ENCODE measurements around the gene ARID1A. TPM values are rescaled to one million over a fixed set of nuclear protein-coding genes. Genes with fewer than 3 reads are reported as not detected.
A peak's percentile ranks its signal among the peaks of the same experiment; 100 is the strongest.
"Not testable (repeated sequence)": the region's sequence is repeated elsewhere in the genome, so short reads cannot be mapped to it uniquely, and the experiment has no call there.

The ARID1A gene
- total and polyA plus RNA-seq, 2 experiments from 2014 or later: 8.2 to 13.4 TPM

DNA sequence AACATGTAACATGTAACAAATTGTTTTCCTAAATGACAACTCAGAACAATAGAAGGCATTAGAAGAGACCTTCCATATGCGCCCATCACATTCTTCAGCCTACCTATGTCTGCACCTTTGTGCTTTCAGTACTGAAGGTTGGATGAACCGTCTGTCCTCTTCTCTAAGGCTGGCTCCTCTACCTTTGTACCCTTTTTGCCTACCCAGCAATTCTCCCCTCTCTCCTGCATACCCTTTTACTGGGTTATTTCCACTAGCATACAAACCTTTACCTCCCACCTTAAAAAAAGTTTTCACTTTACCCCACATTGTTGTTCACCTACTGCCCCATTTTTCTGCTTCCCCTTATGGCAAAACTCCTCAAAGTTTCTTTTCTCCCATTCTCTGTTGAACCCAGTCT is 97.1 kb downstream of the ARID1A start:
- in situ Hi-C loops (cut with MboI): loop anchor here (5.0 kb wide), 1 partner anchor 186 kb away; no protein-coding TSS in a partner anchor
- H3K4me1 ChIP-seq (ENCODE audit: insufficient read depth): peaks cover 5% of the 10 kb centered on the region; the same call in 1 of the 2 replicates

DNA sequence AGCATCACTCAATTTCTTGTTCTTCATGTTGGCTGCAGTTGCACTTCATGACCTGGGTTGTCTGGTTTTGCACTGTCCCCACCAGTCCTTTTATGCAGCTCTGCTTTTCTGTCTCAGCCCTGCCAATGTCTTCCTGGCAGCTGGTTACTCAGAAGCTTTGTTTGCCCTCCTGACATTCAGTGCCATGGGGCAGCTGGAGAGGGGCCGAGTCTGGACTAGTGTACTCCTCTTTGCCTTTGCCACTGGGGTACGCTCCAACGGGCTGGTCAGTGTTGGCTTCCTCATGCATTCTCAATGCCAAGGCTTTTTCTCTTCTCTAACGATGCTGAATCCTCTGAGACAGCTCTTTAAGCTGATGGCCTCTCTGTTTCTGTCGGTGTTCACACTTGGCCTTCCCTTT is 98.6 kb downstream of the ARID1A start:
- Histone ChIP-seq H3K36me3 (ENCODE audit: low read depth) (peaks cover 7% of the 10 kb centered on the region; the same call in 1 of the 2 replicates), H3K79me2 (ENCODE audit: insufficient read depth) (peaks cover 9% of the 10 kb centered on the region; the same call in 1 of the 2 replicates), H4K20me1 (ENCODE audit: insufficient read depth) (no peaks in the 10 kb centered on the region), H3F3A (ENCODE audit: insufficient read depth) (peaks cover 7% of the 10 kb centered on the region), H3K4me1 (ENCODE audit: insufficient read depth) (peaks cover 8% of the 10 kb centered on the region), H3K4me3 (no peak overlapping the region), H2AFZ (no peak overlapping the region), H3K27ac (no peak overlapping the region), H3K4me2 (ENCODE audit: unreplicated experiment) (no peak overlapping the region), H3K9ac (no peak overlapping the region), H3K9me2 (ENCODE audit: insufficient read depth) (no peaks in the 10 kb centered on the region), H3K9me3 (ENCODE audit: low read depth) (no peaks in the 10 kb centered on the region), H3K27me3 (replicated peaks; ENCODE audit: insufficient read depth) (no peaks in the 10 kb centered on the region)
- in situ Hi-C loops (cut with MboI): loop anchor here (5.0 kb wide), 1 partner anchor 187 kb away; no protein-coding TSS in a partner anchor
- TF ChIP-seq EZH2phosphoT487 (IDR thresholded peaks at IDR 0.05; ENCODE audit: insufficient read depth, low read depth): no peak
- TF ChIP-seq EZH2 (IDR thresholded peaks at IDR 0.05; ENCODE audit: insufficient read depth, poor library complexity, severe bottlenecking): no peak
- WGBS, 2 experiments (ENCODE audit: low coverage in 1 of 2, low lambda C conversion rate in 2 of 2, missing lambda C conversion rate in 2 of 2): 81 to 88% methylated on average over 5 of the region's 5 CpGs
- DNase-seq: no peak

More for the DNA sequence above, 97.1 kb downstream of the ARID1A start:
- WGBS, 2 experiments (ENCODE audit: low coverage in 1 of 2, low lambda C conversion rate in 2 of 2, missing lambda C conversion rate in 2 of 2): 87 to 89% methylated on average over 2 of the region's 2 CpGs
- no peak for DNase-seq
- peaks cover 7% of the 10 kb centered on the region; the same call in 1 of the 2 replicates for H3K36me3 ChIP-seq (ENCODE audit: low read depth)
- no peak overlapping the region for H3K27ac ChIP-seq
- H3K4me3 ChIP-seq: no peak overlapping the region
- H4K20me1 ChIP-seq (ENCODE audit: insufficient read depth): no peaks in the 10 kb centered on the region
- no peaks in the 10 kb centered on the region for H3K9me3 ChIP-seq (ENCODE audit: low read depth)
- TF ChIP-seq EZH2phosphoT487 (IDR thresholded peaks at IDR 0.05; ENCODE audit: insufficient read depth, low read depth) (no peak), EZH2 (IDR thresholded peaks at IDR 0.05; ENCODE audit: insufficient read depth, poor library complexity, severe bottlenecking) (no peak)
- peaks cover 9% of the 10 kb centered on the region; the same call in 1 of the 2 replicates for H3K79me2 ChIP-seq (ENCODE audit: insufficient read depth)
- no peaks in the 10 kb centered on the region for H3K27me3 ChIP-seq (replicated peaks; ENCODE audit: insufficient read depth)
- H3K4me2 ChIP-seq (ENCODE audit: unreplicated experiment): no peak overlapping the region
- H2AFZ ChIP-seq: no peak overlapping the region
- no peak overlapping the region for H3K9ac ChIP-seq
- no peaks in the 10 kb centered on the region for H3K9me2 ChIP-seq (ENCODE audit: insufficient read depth)
- peaks cover 7% of the 10 kb centered on the region for H3F3A ChIP-seq (ENCODE audit: insufficient read depth)

DNA sequence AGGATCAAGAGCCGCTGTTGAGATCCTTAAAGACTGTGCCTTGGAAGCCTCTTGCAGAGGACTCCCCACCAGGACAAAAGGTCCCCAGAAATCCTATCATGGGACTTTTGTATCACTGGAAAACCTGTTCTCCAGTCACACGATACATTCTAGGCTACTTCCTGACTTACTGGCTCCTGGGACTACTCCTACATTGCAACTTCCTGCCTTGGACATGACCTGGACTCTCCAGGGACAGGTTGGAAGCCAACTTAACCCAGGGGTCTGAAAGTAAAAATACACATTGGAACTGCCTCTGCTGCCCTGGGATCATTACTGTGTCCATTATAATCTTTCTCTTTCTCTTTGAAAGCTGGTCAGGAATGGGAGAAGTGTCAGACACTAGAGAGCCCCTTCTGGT is 101.8 kb downstream of the ARID1A start:
- Histone ChIP-seq H4K20me1 (ENCODE audit: insufficient read depth) (no peaks in the 10 kb centered on the region), H3K4me3 (no peak overlapping the region), H3K27ac (no peak overlapping the region), H3K4me2 (ENCODE audit: unreplicated experiment) (no peak overlapping the region), H2AFZ (no peak overlapping the region), H3K36me3 (ENCODE audit: low read depth) (peaks cover 7% of the 10 kb centered on the region; the same call in 1 of the 2 replicates), H3K9ac (no peak overlapping the region), H3F3A (ENCODE audit: insufficient read depth) (peaks cover 17% of the 10 kb centered on the region), H3K27me3 (replicated peaks; ENCODE audit: insufficient read depth) (no peaks in the 10 kb centered on the region), H3K9me2 (ENCODE audit: insufficient read depth) (no peaks in the 10 kb centered on the region), H3K9me3 (ENCODE audit: low read depth) (no peaks in the 10 kb centered on the region), H3K79me2 (ENCODE audit: insufficient read depth) (no peaks in the 10 kb centered on the region), H3K4me1 (ENCODE audit: insufficient read depth) (peaks cover 20% of the 10 kb centered on the region)
- WGBS, 2 experiments (ENCODE audit: low coverage in 1 of 2, low lambda C conversion rate in 2 of 2, missing lambda C conversion rate in 2 of 2): 95 to 97% methylated on average over 2 of the region's 2 CpGs
- in situ Hi-C loops (cut with MboI): no loop called here
- no peak for DNase-seq
- TF ChIP-seq EZH2phosphoT487 (IDR thresholded peaks at IDR 0.05; ENCODE audit: insufficient read depth, low read depth): no peak
- TF ChIP-seq EZH2 (IDR thresholded peaks at IDR 0.05; ENCODE audit: insufficient read depth, poor library complexity, severe bottlenecking): no peak

GRCh38 chr1:26799479-26800142 is 103.8 kb downstream of the ARID1A start:
- 13 to 14% methylated on average over 5 of the region's 5 CpGs for whole genome bisulfite sequencing, 2 experiments (ENCODE audit: low coverage in 1 of 2, low lambda C conversion rate in 2 of 2, missing lambda C conversion rate in 2 of 2)

GRCh38 chr1:26803932-26804331 is 108.1 kb downstream of the ARID1A start:
- not testable (repeated sequence) for H3K9me2 ChIP-seq (ENCODE audit: insufficient read depth)
- WGBS, 2 experiments (ENCODE audit: low coverage in 1 of 2, low lambda C conversion rate in 2 of 2, missing lambda C conversion rate in 2 of 2): 94 to 100% methylated on average over 2 to 30 of the region's 36 CpGs
- H3K4me1 ChIP-seq (ENCODE audit: insufficient read depth): peaks cover 16% of the 10 kb centered on the region

More at GRCh38 chr1:26799479-26800142, 103.8 kb downstream of the ARID1A start:
- Histone ChIP-seq H3K4me3 (peak overlapping the region; percentile 53), H3K9ac (peak overlapping the region; percentile 39), H2AFZ (peak overlapping the region; percentile 44), H3K4me2 (ENCODE audit: unreplicated experiment) (peak overlapping the region; percentile 83), H4K20me1 (ENCODE audit: insufficient read depth) (no peaks in the 10 kb centered on the region), H3K9me3 (ENCODE audit: low read depth) (no peaks in the 10 kb centered on the region), H3F3A (ENCODE audit: insufficient read depth) (peaks cover 17% of the 10 kb centered on the region), H3K79me2 (ENCODE audit: insufficient read depth) (no peaks in the 10 kb centered on the region), H3K36me3 (ENCODE audit: low read depth) (peaks cover 5% of the 10 kb centered on the region; the same call in 1 of the 2 replicates), H3K27me3 (replicated peaks; ENCODE audit: insufficient read depth) (no peaks in the 10 kb centered on the region), H3K27ac (peak overlapping the region; percentile 65), H3K4me1 (ENCODE audit: insufficient read depth) (peaks cover 20% of the 10 kb centered on the region), H3K9me2 (ENCODE audit: insufficient read depth) (no peaks in the 10 kb centered on the region)
- in situ Hi-C loops (cut with MboI): no loop called here
- peak; percentile 89 for DNase-seq
- TF ChIP-seq EZH2phosphoT487 (IDR thresholded peaks at IDR 0.05; ENCODE audit: insufficient read depth, low read depth) (no peak), EZH2 (IDR thresholded peaks at IDR 0.05; ENCODE audit: insufficient read depth, poor library complexity, severe bottlenecking) (no peak)

GRCh38 chr1:26810105-26810504 is 114.3 kb downstream of the ARID1A start:
- H3K27me3 ChIP-seq (replicated peaks; ENCODE audit: insufficient read depth); H3K9ac ChIP-seq; H3K27ac ChIP-seq; H3K36me3 ChIP-seq (ENCODE audit: low read depth); H4K20me1 ChIP-seq (ENCODE audit: insufficient read depth); H3K79me2 ChIP-seq (ENCODE audit: insufficient read depth); H3K4me2 ChIP-seq (ENCODE audit: unreplicated experiment); H3F3A ChIP-seq (ENCODE audit: insufficient read depth); H3K4me1 ChIP-seq (ENCODE audit: insufficient read depth); H3K4me3 ChIP-seq; in situ Hi-C loops (cut with MboI); H3K9me2 ChIP-seq (ENCODE audit: insufficient read depth); H3K9me3 ChIP-seq (ENCODE audit: low read depth): not testable (repeated sequence)
- DNase-seq: peak; percentile 75
- WGBS, 2 experiments (ENCODE audit: low coverage in 1 of 2, low lambda C conversion rate in 2 of 2, missing lambda C conversion rate in 2 of 2): 45 to 54% methylated on average over 8 to 11 of the region's 11 CpGs
- peak overlapping the region; percentile 61 for H2AFZ ChIP-seq

More at GRCh38 chr1:26803932-26804331, 108.1 kb downstream of the ARID1A start:
- H3K27ac ChIP-seq; H3K9ac ChIP-seq; H4K20me1 ChIP-seq (ENCODE audit: insufficient read depth); H3K4me3 ChIP-seq; H3K4me2 ChIP-seq (ENCODE audit: unreplicated experiment); DNase-seq; H2AFZ ChIP-seq; H3K79me2 ChIP-seq (ENCODE audit: insufficient read depth); in situ Hi-C loops (cut with MboI); H3K9me3 ChIP-seq (ENCODE audit: low read depth); H3K36me3 ChIP-seq (ENCODE audit: low read depth); H3K27me3 ChIP-seq (replicated peaks; ENCODE audit: insufficient read depth): not testable (repeated sequence)
- H3F3A ChIP-seq (ENCODE audit: insufficient read depth): peaks cover 15% of the 10 kb centered on the region
